ENCODE data around the gene EPC2.

EPC2 gene

GRCh38 chr2:148699830-148700229 lies 55.3 kb downstream of the EPC2 start:
- H3K27me3 ChIP-seq: no peaks in the 10 kb centered on the region
- no peak overlapping the region for H3K4me3 ChIP-seq (ENCODE audit: low read depth in 1 of 2, low read length in 1 of 2)
- TF ChIP-seq, protein P1, sequence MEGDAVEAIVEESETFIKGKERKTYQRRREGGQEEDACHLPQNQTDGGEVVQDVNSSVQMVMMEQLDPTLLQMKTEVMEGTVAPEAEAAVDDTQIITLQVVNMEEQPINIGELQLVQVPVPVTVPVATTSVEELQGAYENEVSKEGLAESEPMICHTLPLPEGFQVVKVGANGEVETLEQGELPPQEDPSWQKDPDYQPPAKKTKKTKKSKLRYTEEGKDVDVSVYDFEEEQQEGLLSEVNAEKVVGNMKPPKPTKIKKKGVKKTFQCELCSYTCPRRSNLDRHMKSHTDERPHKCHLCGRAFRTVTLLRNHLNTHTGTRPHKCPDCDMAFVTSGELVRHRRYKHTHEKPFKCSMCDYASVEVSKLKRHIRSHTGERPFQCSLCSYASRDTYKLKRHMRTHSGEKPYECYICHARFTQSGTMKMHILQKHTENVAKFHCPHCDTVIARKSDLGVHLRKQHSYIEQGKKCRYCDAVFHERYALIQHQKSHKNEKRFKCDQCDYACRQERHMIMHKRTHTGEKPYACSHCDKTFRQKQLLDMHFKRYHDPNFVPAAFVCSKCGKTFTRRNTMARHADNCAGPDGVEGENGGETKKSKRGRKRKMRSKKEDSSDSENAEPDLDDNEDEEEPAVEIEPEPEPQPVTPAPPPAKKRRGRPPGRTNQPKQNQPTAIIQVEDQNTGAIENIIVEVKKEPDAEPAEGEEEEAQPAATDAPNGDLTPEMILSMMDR (IDR thresholded peaks at IDR 0.05): no peak
- no peaks in the 10 kb centered on the region for H3K36me3 ChIP-seq
- H3K27ac ChIP-seq: no peak overlapping the region
- H3K4me1 ChIP-seq (ENCODE audit: control insufficient read depth in 1 of 2, insufficient read depth in 1 of 2, low read depth in 1 of 2, low read length in 1 of 2): peaks cover 4 to 8% of the 10 kb centered on the region in 2 experiments
- H3K9me3 ChIP-seq: no peaks in the 10 kb centered on the region

- TF ChIP-seq, protein P1 (IDR thresholded peaks at IDR 0.05): no peak
- H3K4me1 ChIP-seq (ENCODE audit: control insufficient read depth in 1 of 2, insufficient read depth in 1 of 2, low read depth in 1 of 2, low read length in 1 of 2): no peaks in the 10 kb centered on the region
- no peak overlapping the region for H3K27ac ChIP-seq
- no peaks in the 10 kb centered on the region for H3K27me3 ChIP-seq
- H3K36me3 ChIP-seq: peaks cover 4% of the 10 kb centered on the region
- H3K9me3 ChIP-seq: no peaks in the 10 kb centered on the region
- H3K4me3 ChIP-seq (ENCODE audit: low read depth in 1 of 2, low read length in 1 of 2): no peak overlapping the region
Measured at GRCh38 chr2:148701039-148701438, 56.5 kb downstream of the EPC2 start.

DNA sequence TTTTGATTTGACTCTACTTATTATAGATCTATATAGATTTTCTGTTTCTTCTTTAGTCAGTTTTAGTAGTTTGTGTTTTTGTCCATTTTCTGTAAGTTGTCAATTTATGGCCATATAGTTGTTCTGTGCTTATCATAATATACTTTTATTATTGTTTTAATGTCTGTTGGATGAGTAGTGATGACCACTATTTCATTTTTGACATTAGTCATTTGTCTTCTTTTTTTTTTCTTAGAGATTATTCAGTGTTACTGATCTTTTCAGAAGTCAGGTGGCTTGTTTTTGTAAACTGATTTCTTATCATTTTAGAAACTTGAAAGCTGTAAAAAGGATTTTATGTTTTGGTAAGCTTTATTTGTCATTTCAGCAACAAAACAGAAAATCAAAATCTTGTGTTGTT lies 57.3 kb downstream of the EPC2 start:
- Histone ChIP-seq H3K4me3 (ENCODE audit: low read depth in 1 of 2, low read length in 1 of 2) (no peak overlapping the region), H3K27me3 (no peaks in the 10 kb centered on the region), H3K36me3 (peaks cover 4% of the 10 kb centered on the region), H3K4me1 (ENCODE audit: control insufficient read depth in 1 of 2, insufficient read depth in 1 of 2, low read depth in 1 of 2, low read length in 1 of 2) (no peaks in the 10 kb centered on the region), H3K27ac (no peak overlapping the region), H3K9me3 (no peaks in the 10 kb centered on the region)
- TF ChIP-seq, protein P1 (IDR thresholded peaks at IDR 0.05): no peak

DNA sequence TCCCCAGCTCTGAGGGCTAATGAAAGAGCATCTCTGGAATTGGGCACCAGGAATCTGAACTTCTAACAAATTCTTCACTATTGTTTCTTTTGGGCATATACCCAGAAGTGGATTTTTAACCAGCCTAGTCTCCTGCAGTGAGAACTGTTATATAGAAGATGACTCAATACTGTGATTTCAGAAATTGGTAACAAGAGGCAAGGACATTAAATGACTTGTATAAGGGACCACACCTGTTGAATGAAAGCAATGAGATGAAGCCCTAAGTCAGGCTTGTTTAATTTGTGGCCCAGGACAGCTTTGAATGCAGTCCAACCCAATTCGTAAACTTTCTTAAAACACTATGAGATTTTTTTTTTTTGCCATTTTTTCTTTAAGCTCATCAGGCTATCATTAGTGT lies 57.9 kb downstream of the EPC2 start:
- peaks cover 4% of the 10 kb centered on the region for H3K36me3 ChIP-seq
- H3K27ac ChIP-seq: no peak overlapping the region
- TF ChIP-seq, protein P1 (IDR thresholded peaks at IDR 0.05): no peak
- H3K4me3 ChIP-seq (ENCODE audit: low read depth in 1 of 2, low read length in 1 of 2): no peak overlapping the region
- no peaks in the 10 kb centered on the region for H3K4me1 ChIP-seq (ENCODE audit: control insufficient read depth in 1 of 2, insufficient read depth in 1 of 2, low read depth in 1 of 2, low read length in 1 of 2)
- H3K27me3 ChIP-seq: no peaks in the 10 kb centered on the region
- no peaks in the 10 kb centered on the region for H3K9me3 ChIP-seq

DNA sequence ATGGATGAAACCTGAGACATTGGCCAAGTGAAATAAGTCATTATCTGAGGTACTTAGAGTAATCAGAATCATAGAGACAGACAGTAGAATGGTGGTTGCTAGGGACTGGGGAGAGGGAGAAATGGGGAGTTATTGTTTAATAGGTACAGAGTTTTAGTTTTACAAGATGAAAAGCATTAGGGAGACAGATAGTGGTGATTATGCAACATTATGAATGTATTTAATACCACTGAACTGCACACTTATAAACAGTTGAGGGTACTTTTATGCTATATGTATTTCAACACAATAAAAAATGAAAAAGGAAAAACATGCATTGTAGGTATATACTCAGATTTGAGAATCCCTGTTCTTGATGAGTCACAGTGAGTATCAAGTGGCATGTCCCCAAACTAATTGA lies 59.7 kb downstream of the EPC2 start:
- Histone ChIP-seq H3K9me3 (no peaks in the 10 kb centered on the region), H3K27me3 (no peaks in the 10 kb centered on the region), H3K36me3 (peaks cover 4% of the 10 kb centered on the region), H3K4me1 (ENCODE audit: control insufficient read depth in 1 of 2, insufficient read depth in 1 of 2, low read depth in 1 of 2, low read length in 1 of 2) (no peaks in the 10 kb centered on the region), H3K4me3 (ENCODE audit: low read depth in 1 of 2, low read length in 1 of 2) (no peak overlapping the region), H3K27ac (no peak overlapping the region)
- TF ChIP-seq, protein P1 (IDR thresholded peaks at IDR 0.05): no peak

DNA sequence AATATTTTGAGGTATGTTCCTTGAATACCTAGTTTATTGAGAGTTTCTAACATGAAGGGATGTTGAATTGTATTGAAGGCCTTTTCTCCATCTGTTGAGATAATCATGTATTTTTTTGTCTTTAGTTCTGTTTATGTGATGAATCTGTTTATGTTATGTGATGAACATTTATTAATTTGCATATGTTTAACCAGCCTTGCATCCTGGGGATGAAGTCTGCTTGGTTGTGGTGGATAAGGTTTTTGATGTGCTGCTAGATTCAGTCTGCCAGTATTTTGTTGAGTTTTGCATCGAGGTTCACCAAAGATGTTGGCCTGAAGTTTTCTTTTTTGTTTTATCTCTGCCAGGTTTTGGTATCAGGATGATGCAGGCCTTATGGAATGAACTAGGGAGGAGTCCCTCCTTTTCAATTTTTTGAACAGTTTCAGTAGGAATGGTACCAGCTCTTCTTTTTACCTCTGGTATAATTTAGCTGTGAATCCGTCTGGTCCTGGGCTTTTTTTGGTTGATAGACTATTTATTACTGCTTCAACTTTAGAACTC lies 71.9 kb downstream of the EPC2 start:
- Histone ChIP-seq H3K4me1 (ENCODE audit: control insufficient read depth in 1 of 2, insufficient read depth in 1 of 2, low read depth in 1 of 2, low read length in 1 of 2) (peaks cover 5 to 10% of the 10 kb centered on the region in 2 experiments), H3K27ac (no peak overlapping the region), H3K4me3 (ENCODE audit: low read depth in 1 of 2, low read length in 1 of 2) (no peak overlapping the region), H3K27me3 (no peaks in the 10 kb centered on the region), H3K9me3 (no peaks in the 10 kb centered on the region), H3K36me3 (no peaks in the 10 kb centered on the region)
- TF ChIP-seq, protein P1 (IDR thresholded peaks at IDR 0.05): no peak

Measured in neutrophil (primary cell).